OCI-M1 (cell line): ENCODE data around the gene CLCN4.

ENCODE experiments used
- DNase-seq: peaks from one replicate; lab custom pipeline; 2025; lab: John Stamatoyannopoulos, UW

Gene CLCN4

GRCh38 chrX:10156199-10157031, at the start of gene CLCN4:
Gene CLCN4, plus strand, starts transcription at chrX:10156975. Its CDS starts 28,058 bp downstream, at chrX:10185033.
- peak; percentile 80 for DNase-seq

DNA sequence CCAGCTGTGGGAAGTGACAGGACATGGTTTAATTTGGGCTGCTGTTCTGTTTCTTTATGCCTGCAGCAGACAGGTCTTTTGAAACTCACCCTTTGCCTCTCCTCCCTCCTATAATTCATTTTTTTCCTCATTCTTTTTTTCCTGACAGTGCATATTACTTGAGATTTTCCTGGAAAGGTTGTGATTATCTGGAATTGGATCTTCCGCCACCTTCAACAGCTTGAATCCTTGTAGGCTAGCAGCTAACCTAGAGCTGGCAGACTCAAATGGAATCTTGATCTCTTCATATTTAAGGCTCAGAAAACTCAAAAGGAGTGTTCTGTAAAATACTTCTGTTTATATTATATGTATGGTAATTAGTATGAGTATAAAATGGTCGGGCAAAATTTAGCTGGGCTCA, 49.3 kb upstream of the CLCN4 start:
- no peak for DNase-seq

DNA sequence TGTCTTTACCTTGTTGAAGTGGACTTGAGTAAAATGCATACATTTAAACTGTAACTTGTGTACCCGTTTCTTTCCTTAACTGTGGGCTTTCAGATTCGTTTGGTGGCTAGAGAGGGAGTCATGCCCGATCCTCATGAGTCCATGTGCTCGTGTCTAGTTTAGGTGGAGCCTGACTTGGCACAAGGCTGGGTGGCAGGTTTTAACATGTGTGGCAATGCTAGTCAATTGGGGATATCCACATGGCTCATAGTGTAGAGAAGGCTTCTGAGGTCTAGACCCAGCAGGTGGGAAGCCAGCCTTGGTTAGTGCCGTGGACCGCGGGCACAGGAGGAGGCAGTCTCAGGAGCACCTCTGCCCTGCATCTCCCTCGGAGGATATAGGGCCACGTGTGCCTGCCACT, 48.5 kb upstream of the CLCN4 start:
- DNase-seq = no peak

GRCh38 chrX:10109695-10110094, 47.1 kb upstream of the CLCN4 start:
- no peak for DNase-seq

DNA sequence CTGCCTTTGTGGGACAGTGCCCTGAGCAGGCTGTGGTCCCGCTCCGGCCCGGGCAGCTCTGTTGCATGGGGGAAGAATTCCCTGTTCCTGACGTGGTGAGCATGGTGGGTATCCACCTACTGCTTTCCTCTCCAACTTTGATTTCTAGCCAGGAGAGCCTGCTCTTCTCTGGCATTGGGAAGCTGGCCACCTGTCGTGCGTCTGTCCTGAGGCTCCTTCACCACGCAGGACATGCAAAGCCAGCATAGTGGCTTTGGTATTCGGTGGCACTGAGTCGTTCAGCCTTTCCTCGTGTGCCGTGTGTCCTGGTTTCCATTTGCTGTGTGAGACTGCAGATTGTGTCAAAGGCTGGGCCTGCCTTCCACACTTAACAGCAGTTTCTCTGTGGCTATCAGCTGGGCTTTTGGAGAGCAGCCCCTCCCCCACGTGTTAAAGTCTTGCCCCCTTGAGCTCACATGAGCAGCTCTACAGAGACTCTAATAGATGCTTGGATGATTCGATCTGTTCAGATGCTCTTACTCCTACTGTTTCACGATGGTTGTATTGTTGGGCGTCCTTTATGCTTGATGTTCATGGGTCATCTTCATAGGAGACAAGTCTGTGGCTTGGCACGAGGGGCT, 46.3 kb upstream of the CLCN4 start:
- DNase-seq = no peak

DNA sequence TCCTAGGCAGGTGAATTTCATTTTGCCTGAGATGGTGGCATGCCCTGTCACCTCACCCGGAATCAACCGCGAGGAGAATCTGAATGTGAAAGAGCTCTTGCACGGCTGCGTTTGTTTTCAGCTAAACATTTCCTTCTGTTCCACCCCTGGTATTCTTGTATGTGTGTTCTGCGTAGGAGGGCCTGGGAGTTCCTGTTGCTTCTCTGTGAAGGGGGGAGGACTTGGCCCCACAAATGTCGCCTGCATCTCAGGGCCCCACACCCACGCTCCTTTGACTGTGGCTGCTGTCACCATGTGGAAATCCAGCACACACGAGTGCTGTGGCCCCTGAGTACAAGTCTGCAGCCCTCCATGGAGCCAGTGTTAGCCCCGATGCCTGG, 45.8 kb upstream of the CLCN4 start:
- DNase-seq = no peak

- DNase-seq = no peak
Measured at GRCh38 chrX:10111364-10112148, 45.2 kb upstream of the CLCN4 start.

DNA sequence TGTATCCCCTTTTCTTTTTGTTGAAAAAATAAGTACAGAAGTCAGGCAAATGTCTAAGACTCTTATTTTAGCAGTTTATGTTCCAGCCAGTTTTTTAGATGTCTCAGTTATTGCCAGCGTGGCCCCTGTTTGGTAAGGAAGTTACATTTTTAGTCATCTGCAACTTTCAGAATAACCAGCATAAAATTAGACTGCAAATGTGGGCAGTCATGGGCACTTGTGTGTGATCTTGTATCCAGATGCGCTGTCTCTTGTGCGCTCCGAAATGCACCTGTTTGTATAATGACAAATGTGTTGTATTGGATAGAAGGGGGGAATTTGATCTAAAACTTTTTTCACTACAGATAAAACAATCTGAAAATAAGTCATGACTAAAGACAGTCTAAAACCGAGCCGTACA, 44.3 kb upstream of the CLCN4 start:
- no peak for DNase-seq

DNA sequence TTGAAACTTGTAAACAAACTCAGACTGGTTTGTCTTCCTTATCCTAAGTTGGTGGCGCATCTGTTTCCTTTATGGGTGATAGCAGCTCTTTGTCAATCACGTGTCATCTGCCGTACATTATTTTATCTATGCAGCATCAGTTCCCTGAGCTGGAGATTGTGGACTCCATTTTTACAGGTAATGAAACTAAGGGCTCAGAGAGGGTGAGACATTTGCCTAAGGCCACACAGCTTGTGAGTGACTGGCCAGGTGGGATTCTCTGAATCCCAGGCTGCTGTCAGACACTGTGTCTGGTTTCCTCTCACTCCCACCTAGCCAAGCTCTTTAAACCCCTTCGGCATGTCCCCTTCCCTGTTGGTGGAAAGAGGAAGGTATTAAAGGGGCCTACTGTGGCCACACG, 41.7 kb upstream of the CLCN4 start:
- no peak for DNase-seq

GRCh38 chrX:10117301-10117700, 39.5 kb upstream of the CLCN4 start:
- DNase-seq = no peak

GRCh38 chrX:10117864-10118377, 38.9 kb upstream of the CLCN4 start:
- no peak for DNase-seq

- no peak for DNase-seq
Measured at GRCh38 chrX:10118530-10118929, 38.2 kb upstream of the CLCN4 start.

- peak; percentile 71 for DNase-seq
Measured at GRCh38 chrX:10119399-10119990, 37.3 kb upstream of the CLCN4 start.

DNA sequence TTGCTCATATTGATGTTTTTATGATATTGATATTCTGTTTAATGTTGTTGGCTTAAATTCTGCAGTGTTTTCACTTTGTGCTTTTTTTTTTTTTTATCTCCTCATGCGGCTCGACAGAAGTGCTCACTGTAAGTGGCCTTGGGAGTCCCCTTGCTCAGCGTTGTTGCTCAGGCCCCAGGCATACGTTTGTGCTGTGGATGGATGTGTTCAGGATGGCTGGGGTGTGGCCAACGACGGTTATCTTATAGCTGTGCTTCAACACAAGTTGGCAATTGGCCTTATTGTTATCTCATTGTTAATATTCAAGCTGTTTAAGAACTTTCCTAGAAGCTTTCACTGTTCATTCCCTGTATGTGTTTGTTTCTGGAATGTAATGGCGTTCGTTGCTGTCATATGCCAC, 36.4 kb upstream of the CLCN4 start:
- no peak for DNase-seq

DNA sequence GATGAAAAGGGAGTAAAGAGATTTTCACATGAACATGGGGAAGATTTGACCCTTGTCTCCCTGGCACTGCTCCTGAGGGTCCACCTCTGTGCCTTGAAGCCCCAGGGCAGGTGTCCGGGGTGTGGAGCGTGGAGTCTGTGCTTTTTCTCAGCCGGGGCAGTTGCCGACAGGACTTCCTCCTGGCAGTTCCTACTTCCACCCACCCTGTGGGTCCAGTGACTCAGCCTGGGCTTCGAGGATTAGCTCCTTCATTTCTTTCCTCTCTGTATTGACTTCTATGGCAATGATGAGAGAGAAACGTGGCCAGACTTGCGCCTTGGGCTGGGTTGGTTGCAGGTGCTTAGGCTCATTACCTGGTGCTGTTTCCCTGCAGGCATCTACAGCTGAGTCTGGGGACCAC, 35.9 kb upstream of the CLCN4 start:
- no peak for DNase-seq

- no peak for DNase-seq
Measured at GRCh38 chrX:10121787-10122186, 35.0 kb upstream of the CLCN4 start.

DNA sequence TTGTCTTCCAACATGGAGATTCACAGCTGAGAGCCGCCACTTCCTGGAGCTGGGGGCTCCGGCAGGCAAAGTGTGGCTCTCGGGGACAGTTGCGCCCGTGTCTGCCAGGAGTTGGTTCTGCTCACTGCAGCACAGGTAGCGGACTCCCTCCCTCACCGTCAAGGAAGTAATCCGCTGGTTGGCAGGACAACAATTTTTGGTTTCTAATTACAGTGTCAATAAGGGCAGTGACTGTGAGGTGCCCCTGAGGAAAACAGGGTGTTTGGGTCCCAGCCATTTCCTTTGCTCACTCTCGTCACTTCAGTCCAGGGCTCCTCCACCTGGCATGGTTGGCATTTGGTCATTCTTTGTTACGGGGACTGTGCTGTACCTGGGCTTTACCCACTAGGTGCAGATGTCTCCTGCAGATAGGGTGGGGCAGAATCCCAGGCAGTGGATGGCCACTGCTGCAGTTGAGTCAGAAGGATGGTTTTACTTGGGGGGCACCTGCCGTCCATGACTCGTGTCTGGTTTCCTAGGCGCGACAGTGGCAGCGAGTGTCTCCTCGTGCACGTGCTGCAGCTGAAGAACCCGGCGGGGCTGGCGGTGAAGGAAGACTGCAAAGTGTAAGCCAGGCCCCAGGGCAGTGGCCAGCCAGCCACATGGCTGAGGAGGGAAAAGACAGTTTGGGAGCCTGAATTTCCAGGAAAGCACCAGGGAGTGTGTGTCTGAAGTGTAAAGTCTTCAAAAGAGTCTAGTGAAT, 32.1 kb upstream of the CLCN4 start:
- DNase-seq = no peak

- no peak for DNase-seq
Measured at GRCh38 chrX:10125248-10125615, 31.5 kb upstream of the CLCN4 start.

- DNase-seq = no peak
Measured at GRCh38 chrX:10126044-10126443, 30.7 kb upstream of the CLCN4 start.

GRCh38 chrX:10126834-10127233, 29.9 kb upstream of the CLCN4 start:
- no peak for DNase-seq

- no peak for DNase-seq
Measured at GRCh38 chrX:10128386-10128785, 28.4 kb upstream of the CLCN4 start.

DNA sequence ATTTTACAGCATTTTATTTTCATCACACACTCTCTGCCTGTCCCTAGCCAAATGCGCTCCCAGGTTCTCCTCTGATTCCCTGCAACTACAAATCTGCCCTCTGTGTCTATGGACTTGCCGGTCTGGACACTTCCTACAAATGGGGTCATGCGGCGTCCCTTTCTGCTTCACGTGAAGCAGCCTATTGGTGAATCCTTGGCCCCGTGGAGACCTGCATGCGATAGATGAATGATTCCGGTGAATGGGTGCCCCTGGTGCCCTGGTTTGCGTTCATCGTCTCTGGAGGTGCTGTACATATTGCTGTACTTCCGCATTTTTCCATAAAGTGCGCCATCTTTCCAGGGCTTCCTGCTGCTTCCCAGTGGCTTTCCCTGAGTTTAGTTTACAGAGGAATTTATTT, 27.5 kb upstream of the CLCN4 start:
- no peak for DNase-seq
